HG02885 (cell line): ENCODE results near the gene ARPC2.
A peak's percentile ranks its signal among the peaks of the same experiment; 100 is the strongest.

Experiments
- ATAC-seq: cut with Tn5 transposase; IDR thresholded peaks from one replicate; pipeline ENCODE4 v1.9.1; 2021; ENCODE audit warnings: mild to moderate bottlenecking; ENCODE audit not compliant: unreplicated experiment, poor library complexity

The ARPC2 gene

DNA sequence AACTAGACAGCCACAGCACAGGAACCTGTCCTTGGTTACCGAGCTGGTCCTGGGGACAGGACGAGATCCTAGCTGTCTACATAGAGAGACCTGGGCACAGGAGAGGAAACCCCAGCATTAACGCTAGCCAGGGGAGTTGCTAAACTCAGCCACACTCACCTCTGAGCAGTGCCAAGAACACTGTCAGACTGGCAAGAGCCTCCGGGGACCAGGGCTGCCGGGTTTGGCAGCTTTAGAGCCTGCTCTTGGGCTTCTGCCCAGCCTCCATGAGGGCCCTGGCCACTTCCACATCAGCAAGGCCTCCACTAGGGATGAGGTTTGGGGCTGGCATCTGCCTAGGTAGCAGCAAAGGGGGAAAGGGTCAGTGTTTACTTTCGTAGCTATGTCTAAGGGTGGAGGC, 68.6 kb downstream of the ARPC2 start:
- no peak for ATAC-seq

DNA sequence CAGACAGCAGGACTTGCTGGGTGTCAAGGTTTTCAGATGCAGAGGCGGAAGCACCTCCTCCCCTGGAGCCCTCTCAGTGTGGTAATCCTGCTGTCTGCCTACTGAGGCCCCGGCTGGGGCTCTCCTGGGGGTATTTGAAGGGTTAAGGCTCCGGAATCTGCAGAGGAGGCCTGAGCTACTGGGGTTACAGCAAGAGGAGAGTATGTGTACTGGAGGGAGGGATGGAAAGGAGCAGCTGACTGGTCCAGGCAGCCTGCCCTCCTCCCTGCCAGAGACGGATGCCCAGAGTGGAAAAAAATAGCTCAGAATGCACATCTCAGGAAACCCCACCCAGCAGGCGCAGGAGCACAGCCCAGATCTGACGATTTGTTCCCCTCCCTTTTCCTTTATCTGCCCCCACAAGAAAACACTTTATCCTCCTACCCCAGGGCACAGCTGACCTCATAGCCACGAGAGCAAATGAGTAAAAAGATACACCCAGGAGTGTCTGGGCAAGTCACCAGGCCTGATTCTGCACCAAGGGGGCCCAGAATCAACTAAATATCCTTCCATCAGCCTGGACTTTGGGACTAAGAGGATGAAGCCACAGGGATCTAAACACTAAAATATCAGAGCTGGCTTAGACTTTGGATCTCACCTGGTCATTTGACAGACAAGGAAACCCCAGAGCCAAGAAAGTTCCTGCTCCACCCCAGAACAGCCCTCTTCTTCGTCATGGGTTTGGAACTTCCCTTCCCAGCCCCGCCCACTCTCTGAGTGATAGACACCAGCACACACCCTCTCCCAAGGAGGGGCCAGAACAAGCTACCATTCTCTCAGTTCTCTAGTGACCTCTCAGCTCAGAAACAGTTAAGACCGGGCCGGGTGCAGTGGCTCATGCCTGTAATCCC, 69.8 kb downstream of the ARPC2 start:
- peak; percentile 63 for ATAC-seq

DNA sequence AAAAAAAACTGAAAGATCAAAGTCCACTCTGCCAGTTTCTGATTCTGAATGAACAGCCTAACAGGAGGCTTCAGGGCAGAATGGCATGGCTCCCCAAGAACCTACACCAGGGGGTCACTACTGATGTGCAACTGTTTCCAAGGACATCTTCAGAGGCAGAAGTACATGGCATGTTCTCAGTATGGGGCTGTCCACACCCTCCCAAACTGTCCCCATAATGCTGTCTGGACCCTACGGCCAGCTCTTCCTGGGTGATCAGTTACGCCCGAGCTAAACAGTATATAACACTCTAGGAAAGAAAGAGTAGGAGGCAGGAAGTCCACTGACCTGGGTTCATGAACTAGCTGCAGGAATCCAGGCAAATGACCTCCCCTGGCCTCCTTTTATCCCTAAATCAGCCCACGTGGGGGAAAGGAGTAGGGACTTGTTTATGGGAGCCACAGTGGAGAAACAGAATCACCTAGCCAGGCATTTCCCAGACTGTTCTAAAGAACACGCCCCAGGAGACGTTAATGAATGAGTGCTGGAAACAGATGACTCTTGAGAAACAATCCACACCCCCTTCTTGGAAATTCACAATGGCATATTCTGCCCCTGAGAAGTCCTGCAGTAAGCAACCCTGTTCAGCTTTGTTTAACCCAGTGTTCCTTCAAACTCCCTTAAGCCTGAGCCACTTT, 72.8 kb downstream of the ARPC2 start:
- no peak for ATAC-seq

DNA sequence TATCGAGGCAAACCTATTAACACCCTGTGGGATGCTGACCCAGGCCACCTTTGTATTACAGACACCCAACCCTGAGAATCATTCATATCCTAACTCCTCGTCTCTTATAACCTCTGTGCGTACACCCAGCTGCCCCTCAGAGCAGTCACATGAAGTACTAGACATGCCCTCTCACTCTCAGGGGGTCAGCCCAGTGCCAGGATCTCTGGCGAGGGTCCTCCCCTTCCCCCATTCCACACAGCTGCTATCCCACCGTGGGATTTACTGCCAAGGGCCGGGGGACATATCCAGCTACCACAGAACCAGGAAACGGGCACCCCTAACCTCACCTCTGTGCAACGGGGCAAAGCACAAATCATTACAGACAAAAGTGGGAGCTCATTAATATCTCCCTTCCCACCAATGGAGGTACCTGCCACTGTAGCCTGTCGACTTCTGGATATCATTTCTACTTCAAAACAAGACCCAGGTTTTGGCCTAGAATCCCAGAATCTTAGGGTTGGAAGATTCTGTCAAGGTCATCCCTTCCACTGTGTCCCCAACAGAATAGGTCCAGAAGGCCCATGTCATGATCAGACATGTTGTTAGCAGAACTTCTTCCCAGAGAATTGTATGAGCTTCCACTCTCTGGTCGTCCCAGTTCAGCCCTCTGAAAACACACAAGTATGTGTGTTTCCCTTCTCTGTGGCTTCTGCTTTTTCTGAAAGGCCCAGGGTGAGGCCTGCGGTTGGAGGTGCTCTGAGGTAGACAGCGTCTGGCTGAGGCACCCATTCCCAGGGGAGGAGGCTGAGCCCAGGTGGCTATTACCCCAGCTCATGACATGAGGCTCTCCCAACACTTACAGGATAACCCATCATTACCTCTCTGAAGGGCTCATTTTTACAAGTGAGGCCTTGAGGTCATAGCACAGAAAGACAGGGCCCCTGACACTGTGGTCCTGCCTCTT, 73.6 kb downstream of the ARPC2 start:
- ATAC-seq: peak; percentile 53

DNA sequence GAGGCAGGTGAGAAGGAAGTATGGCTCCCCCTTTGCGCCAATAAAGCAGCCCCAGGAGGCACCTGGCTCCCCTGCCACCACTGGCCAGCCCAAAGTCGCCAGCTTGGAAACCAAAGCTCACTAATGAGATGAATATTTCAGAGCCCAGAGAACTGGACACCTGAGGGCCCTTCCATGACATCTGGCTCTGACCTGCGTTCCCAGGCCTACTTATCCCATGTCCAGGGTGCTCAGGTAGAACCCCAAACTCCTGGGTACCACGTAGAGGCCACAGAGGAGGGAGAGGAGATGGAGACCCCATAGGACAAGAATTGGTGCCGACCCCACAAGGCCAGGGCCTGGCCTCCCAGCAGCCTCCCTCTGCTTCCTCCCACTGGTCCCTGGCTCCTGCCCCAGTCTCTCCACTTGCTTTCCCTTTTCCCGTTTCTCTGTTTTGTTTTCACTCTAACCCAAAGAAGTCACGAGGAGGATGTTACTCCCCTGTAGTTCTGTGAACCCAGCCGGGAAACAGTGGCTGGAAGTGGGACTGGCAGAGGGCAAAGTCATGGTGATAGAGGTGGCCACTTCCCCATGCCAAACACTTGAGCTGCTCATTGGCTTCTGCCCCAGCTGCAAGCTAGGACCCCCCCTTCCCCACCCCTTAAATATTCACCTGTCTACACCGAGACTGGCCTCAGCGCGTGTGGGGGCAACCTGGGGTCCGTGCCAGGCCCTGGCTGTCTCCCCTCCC, 74.5 kb downstream of the ARPC2 start:
- ATAC-seq: no peak

DNA sequence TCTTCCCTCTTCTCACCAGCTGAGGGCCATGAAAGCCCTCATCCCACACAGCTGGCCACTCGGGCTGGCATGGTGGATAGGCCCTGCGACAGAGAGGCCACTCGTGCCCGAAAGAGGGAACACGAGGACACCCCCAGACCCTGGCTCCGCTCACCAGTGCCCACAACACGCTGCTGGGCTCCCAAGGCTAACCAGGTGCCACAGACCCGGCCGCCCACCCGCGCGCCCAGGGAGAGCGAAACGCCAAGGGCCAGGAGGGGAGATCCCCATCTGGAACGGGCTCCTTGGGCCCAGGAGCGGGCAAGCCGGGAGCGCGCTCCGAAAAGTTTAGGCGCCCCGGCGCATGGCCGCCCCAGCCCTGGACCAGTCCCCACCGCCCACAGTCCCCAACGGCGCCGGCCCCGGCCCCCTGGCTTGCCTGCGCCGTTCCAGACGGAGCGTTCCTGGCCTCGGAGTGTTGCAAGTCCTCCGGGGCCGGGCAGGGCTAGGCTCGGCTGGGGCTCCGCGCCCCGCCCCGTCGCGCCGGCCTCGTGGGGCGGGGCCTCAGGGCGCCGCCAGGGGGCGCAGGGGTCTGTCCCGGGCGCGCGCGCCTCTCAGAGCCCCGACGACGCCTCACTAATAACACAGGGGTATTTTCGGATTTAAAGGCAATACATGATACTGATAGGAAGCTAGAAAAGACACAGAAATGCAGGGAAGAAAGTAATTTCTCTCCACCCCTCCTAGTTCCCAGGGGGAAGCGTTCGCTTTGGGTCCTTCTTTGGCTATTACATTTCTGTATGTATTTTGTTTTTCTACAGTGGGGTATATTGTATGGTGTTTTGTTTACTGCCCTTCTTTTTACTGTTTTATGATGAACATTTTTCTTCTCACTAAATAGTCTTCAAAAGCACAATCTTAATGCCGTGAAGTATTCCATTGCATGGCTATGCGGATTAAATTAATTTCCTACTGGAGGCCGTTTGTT, 75.3 kb downstream of the ARPC2 start, which contains the start of gene TMBIM1:
TMBIM1 (minus strand) TSS at position 456 of the 967 bp plus-strand sequence. CDS start 10,362 bp downstream, outside the sequence.
- peak; percentile 83 for ATAC-seq

DNA sequence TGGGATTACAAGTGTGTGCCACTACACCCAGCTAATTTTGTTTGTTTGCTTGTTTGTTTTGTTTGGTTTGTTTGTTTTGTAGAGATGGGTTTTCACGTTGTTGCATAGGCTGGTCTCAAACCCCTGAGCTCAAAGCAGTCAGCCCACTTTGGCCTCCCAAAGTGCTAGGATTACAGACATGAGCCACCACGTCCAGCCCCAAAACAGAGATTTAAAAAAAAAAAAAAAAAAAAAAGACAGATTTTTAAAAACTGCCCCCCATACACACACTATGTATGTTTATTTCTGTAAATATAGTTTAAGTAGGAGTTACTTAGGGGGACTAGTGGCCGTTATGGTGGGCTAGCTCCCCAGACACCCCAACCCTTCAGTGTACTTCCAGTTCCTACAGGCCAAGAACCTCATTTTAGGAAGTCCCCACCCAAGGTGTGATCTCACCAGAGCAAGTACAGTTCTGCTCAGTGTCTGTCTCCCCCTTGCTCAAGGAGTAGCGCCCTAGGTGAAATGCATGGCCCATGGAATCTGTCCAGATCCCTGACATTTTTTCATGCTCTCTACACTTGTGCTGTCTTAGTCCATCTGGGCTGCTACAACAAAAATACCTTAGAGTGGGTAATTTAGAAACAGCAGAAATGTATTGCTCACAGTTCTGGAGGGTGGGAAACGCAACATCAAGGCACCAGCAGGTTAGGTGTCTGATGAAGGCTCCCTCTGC, 76.9 kb downstream of the ARPC2 start:
- no peak for ATAC-seq

DNA sequence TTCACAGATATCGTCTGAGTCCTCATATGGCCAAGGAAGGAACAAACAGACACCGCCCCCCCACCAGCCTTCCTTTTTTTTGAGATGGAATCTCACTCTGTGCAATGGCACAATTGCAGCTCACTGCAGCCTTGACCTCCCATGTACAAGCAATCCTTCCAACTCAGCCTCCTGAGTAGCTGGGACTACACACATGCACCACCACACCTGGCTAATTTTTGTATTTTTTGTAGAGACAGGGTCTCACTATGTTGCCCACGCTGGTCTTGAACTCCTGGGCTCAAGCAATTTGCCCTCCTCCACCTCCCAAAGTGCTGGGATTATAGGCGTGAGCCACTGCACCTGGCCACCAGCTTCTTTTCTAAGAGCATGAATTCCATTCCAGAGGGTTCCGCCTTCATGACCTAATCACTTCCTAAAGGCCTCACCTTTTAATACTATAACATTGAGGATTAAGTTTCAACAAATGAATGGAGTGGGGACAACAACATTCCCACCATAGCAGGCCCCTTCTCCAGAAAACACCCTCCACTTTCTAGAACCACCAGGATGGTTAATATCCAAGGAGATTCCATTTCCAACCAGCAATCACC, 77.5 kb downstream of the ARPC2 start:
- no peak for ATAC-seq

DNA sequence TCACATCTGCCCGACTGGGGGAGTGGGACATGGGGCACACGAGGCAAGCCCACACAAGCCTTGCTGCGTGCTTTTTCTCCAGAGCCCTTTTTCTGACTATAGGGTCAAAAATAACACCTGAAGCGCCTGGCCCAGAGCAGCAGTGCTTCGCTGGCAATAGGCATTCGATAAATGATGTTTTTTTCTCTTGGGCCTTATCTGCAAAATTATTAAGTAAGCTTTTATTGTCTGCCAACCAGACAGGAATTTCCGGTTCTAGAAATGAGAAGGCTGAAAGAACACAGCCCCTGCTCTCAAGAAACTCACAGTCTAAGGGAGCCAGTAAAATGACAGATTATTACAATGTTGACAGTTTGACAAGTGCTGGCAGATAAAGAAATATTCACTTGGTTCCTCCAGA, 78.0 kb downstream of the ARPC2 start:
- ATAC-seq: no peak

DNA sequence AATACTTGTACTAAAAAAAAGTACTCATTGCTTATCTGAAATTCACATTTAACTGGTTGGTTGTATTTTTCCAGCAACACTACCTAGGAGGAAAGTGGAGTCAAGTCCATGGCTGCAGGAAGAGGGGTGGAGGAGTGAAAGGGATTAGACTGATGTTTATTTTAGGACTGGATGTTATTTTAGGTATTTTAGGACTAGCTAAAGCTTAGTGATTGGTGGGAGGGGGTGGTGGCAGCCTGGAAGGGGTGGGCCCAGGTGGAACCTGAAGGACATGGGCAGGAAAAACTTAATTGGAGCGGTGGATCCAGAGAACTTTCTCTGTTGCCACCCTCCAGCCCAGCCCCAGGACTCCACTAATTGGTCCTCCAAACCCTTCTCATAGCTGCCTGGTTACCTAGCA, 79.2 kb downstream of the ARPC2 start:
- ATAC-seq: no peak

DNA sequence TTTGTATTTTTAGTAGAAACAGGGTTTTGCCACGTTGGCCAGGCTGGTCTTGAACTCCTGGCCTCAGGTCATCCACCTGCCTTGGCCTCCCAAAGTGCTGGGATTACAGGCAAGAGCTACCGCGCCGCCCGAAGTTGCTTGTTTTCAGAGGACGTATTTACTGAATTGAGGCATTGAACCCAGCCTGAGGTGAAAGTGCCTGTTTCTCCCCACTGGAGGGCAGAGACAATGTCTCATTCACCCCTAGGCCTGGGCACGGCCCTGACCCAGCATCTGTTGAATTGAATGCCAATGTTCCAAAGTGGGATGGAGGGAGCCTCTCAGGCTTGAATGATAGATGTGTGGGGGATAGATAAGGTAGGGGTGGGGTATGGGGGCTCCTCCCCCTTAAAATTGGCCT, 79.9 kb downstream of the ARPC2 start:
- no peak for ATAC-seq

DNA sequence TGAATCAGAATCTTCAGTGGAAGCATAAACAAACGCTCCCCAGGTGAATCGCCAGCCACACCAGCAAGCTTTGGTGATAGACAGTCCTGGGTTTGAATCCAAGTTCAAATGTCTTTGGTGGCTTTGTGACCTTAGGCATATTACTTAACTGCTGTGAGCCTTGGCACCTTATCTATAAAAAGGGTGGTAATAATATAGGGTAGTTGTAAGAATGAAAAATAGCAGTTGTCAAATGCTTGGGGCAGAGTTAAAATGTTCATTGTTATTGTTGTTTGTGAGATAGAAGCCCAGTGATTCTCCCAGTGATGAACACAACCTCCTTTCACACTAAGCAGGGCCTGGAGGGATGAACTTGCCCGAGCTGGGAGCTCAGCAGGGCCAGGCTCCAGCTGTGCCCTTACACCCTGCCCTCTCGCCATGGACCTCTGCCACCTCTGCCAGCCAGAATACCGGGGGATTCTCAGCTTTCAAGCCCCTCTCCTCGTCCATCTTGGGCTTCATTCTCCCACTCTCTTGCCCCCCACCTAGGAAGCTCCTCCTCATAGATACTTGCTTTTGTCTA, 81.4 kb downstream of the ARPC2 start:
- ATAC-seq: no peak

DNA sequence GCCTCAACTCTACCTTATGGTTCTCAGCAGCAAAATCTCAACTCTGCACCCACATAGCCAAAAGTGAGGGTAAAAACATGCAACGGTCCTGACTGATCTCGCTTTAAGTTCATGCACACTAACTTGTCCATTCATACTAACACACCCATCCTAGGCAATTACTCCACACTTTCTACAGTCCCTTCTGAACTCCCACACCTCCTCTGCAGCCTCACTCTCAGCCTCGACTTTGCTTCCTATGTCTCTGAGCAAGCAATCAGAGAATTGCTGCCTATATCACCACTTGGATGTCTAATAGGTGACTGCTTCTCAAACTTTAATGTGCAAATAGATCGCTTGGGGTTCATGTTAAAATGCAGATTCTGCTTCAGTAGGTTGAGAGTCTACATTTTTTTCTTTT, 83.2 kb downstream of the ARPC2 start:
- no peak for ATAC-seq

DNA sequence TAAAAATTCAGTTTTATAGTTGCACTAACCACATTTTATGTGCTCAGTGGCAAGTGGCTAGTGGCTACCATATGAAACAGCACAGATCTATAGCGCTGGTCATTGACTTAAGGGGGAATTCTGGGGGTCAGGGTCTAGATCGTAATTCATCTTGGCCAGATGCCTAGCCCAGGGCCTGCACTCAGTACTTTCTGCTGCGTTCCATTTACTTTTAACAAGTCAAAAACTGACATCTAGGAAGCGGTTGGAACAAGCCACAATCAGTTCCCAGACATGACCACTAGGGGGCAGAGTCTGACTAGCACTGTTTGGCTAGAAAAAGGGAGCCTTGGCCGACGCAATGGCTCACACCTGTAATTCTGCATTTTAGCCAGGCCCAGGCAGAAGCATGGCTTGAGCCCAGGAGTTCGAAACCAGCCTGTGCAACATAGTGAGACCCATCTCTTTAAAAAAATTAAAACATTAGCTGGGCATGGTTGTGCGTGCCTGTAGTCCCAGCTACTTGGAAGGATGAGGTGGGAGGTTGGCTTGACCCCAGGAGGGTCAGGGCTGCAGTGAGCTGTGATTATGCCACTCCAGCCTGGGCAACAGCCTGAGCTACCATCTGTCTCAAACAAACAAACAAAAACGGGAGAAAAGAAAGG, 84.3 kb downstream of the ARPC2 start:
- ATAC-seq: peak; percentile 75
